GM18502 (cell line): ENCODE measurements around the gene C1QTNF8.

ENCODE experiments used
- ATAC-seq: cut with Tn5 transposase; IDR thresholded peaks from one replicate; pipeline ENCODE4 v1.9.1; 2021; ENCODE audit warnings: mild to moderate bottlenecking; ENCODE audit not compliant: unreplicated experiment, poor library complexity

The C1QTNF8 gene

GRCh38 chr16:1066584-1067172 is 29.4 kb downstream of the C1QTNF8 start:
- no peak for ATAC-seq

DNA sequence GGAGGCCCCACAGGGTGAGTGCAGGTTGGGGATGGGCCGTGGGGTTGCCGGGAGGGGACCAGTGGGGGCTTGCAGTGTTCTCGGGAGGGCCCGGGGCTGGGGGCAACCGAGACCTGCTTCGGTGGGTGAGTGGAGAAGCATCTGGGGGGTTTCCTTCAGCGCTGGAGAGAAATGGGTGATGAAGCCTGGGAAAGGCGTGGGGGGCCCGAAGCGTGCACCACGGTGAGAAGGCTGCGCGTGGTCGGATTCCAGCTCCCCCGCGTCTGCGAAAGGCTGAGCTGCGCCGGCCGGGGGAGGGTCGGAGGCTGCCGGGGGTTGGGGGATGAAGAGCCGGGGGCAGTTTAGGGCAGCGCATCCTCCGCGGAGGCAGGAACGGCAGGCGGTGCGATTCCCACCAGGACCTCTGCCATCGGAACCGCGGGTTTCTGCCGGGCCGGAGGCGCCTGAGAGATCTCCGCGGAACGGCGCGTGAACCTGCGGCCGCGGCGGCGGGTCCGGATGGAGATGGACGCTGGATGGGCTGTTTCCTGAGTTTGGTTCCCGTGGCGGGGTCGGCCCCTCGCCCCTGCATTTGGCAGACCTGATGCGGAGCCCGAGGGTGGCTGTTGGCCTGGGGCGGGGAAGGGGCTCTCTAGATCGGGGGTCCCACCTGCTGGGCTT is 30.4 kb downstream of the C1QTNF8 start:
- no peak for ATAC-seq

DNA sequence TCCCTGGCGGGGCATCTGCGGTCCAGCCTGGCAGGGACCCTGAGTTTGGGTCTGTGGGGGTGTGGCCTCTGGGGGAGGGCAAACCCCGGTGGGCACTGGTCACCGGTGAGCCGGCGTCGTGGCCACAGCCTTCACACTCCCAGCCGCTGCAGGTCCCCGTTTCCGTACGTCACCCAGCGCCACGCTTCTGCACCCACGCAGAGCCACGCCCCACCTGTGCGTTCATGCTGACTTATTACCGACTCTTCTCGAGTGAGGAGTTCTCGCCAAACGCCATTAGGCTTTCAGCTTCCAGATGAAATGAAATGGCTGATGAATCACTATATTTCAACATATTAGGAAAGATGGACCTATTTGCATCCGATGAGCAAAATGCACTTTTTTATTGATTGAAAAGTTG is 32.3 kb downstream of the C1QTNF8 start:
- ATAC-seq, result no peak

DNA sequence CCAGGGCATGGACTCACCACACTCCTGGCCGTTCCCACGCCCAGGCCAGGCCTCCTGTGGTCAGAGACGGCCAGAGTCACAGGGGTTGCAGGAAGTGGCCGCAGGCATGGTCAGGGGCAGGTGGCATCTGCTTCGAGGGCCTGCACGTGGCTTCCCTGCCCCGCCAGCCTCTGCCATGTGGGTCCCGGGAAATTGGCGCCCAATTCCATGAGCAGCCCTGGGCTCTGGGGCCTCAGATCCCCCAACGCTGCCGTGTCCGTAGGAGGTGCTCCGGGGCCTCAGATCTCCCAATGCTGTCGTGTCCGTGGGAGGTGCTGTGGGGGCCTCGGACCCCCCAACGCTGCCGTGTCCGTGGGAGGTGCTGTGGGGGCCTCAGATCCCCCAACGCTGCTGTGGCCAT is 33.1 kb downstream of the C1QTNF8 start:
- ATAC-seq, result no peak

- no peak for ATAC-seq
Observed at GRCh38 chr16:1061769-1062505, 34.1 kb downstream of the C1QTNF8 start.

DNA sequence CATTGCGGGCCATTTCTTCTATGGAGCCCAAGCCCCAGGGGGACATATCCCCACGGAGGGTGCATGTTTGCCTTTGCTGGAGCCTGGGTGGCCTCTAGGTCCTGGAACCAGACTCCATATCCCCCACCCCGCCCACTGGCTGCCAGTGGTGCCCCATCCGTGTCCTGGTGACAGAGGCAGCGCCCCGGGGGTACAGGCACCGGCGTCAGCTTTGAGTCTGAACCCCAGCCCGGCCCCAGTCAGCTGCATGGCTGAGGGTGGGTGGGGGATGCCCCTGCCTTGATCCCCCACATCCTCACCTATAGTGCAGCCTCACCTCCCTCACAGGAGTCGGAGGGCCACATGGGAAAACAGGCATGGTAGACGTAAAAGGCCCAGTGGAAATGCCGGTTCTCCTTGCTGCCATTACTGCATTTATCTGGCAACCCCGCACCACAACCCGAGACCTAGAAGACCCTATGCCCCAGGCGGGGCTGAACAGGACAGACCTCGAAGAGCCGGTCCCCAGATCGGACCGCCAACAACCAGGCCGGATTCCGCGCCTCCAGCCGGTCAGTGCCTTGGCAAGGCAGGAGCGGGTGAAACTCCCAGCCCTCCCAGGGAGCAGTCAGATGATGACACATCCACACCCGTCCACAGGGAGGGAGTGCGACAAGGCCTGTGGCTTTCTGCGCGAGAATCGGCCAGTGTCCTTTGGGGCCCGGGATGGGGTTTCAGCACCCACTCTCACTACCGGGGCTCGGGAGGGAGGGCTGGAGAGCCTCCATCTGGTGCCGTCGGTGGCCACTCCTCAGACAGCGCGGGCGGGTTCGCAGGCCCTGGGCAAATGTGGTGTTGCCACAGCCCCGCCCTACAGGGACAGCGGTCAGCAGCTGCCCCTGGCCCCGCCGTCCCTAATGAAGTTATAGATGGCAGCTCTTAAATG is 35.4 kb downstream of the C1QTNF8 start:
- ATAC-seq, result no peak

DNA sequence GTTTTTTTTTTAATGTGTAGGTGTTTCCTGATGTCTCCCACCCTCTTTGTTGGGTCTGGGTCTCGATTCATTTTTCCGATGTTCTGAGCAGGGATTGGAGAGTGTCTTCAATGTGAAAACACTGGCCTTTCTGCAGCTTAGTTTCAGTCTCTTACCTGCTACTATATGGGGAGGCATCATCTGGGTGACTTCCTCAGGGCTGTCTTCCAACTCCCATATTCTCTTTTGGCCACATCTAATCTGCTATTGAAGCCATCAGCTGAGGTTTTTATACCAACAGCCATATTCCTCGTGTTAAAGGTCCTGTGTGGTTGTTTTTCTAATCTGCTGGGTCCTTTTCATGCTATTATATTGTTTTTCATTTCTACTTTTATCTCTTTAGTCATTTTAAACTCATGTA is 36.7 kb downstream of the C1QTNF8 start:
- ATAC-seq, result no peak

DNA sequence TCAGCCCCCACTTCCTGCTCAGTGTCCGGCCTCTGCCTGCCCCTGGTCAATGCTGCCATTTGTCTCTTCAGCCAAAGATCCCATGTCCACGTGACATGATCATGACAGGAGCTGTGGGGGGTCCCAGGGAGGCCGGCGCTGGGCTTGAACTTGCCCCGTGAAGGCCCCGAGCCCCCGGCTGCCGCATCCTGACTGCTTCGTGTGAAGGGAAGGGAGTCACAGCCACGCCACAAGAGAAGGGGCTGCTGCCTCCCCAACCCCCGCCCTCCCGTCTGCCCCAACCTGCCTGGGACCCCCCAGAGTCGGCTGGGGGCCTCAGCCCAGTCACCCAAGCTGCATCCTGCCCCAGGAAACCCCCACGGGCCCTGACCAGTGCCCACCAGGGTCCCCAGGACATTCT is 37.8 kb downstream of the C1QTNF8 start:
- no peak for ATAC-seq

GRCh38 chr16:1057252-1057932 is 38.7 kb downstream of the C1QTNF8 start:
- ATAC-seq, result no peak

- no peak for ATAC-seq
Observed at GRCh38 chr16:1056196-1056595, 39.8 kb downstream of the C1QTNF8 start.

GRCh38 chr16:1055557-1055924 is 40.5 kb downstream of the C1QTNF8 start:
- no peak for ATAC-seq

- no peak for ATAC-seq
Observed at GRCh38 chr16:1054660-1055556, 41.1 kb downstream of the C1QTNF8 start.

DNA sequence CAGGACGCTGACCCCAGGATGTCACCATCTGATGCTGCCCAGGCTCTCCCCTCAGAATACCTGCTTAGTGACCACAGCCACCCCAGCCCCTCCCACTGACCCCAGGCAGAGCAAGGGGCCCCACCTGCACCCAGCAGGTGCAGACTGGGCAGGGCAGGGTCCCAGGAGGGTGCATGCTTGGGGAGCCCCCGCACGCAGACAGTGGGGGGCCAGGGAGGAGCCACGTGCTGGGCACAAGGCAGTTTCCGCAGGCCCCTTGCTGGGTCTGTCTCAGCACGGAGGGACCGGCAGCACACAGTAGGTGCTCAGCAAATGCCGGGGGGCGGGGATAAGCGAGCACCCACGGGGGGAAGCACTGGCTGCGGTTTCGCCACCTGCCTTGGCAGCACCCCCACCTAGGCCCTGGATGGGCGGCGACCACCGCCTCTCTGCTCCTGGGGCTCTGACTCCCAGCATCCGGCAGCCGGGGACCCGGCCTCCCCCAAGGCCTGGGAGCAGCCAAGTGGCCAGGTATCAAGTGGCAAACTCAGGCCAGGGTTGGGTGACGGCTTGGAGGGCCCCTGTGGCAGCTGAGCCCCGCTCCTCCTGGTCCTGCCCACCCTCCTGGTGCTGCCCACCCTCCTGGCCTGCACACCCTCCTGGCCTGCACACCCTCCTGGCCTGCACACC is 42.2 kb downstream of the C1QTNF8 start:
- ATAC-seq, result no peak

GRCh38 chr16:1053121-1053521 is 42.9 kb downstream of the C1QTNF8 start:
- ATAC-seq, result no peak

DNA sequence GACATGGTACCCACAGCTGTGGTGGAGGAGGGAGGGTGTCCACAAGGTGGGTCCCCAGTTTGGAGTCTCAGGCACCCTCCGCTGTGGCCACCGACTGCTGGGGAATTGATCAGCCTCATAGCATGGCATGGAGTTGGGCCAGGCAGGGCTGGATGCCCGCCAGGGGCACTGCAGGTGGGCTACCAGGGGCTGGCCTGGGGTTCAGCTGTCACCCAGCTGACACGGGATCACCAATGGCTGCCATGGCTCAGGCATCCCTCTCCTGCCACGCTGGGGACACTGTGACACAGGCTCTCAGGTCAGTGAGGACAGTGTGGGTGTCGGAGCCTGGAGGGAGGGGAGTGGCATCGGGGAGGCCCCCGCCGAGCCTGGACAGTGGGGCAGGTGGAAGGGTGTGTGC is 43.3 kb downstream of the C1QTNF8 start:
- ATAC-seq, result no peak

DNA sequence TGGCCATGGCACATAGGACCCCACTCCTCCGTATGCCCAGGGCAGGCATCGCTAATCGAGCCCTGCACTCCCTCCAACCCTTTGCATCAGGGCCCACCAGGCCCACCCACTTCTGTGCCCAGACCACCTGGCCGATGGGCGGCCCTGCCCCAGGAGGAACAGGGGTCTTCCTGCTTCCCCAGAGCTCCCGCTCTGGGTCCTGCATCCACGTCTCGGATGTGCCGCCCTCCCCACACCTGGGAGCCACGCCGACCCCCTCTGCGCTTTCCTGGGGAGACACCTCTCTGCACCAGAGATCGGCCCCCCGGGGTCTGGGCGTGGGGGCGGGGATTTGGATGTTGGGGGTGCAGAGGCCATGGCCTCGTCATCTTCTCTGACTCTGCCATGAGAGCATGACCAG is 44.6 kb downstream of the C1QTNF8 start:
- ATAC-seq, result no peak

DNA sequence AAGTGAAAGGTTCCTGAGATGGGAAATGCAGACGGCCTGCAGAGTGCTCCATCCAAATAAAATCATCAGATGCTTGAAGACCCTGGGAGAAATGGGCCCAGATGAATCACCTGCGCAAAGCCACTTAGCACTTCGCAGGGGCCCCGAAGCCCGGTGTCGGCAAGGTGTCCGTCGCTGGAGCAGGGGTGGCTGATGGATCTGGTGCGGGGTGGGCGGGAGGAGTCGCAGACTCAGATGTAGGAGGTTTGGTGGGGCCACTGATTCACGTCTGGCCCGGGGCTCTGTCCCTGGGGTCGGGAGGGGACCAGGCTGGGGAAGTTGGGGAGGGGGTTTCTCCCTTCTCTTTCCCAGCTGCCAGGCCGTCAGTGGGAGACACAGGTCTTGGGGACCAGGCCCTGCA is 45.1 kb downstream of the C1QTNF8 start:
- no peak for ATAC-seq

- ATAC-seq, result no peak
Observed at GRCh38 chr16:1050516-1050915, 45.5 kb downstream of the C1QTNF8 start.

GRCh38 chr16:1049976-1050247 is 46.1 kb downstream of the C1QTNF8 start:
- ATAC-seq, result no peak
